Measurements from ENCODE around the gene SLC18A2.
"Not testable (repeated sequence)": the region's sequence is repeated elsewhere in the genome, so short reads cannot be mapped to it uniquely, and the experiment has no call there.

SLC18A2 gene

DNA sequence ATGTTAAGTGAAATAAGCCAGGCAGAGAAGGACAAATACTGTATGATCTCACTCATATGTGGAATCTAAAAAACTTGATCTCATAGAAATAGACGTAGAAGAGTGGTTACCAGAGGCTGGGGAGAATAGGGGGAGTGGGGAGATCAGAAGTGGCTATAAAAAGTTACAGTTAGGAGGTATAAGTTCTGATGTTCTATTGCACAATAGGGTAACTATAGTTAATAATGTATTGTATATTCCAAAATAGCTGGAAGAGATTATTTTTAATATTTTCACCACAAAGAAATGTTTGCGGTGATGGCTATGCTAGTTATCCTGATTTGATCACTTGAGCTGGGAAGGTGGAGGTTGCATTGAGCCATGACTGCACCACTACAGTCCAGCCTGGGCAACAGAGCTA is 53.8 kb downstream of the SLC18A2 start:
- TF ChIP-seq, protein P1, sequence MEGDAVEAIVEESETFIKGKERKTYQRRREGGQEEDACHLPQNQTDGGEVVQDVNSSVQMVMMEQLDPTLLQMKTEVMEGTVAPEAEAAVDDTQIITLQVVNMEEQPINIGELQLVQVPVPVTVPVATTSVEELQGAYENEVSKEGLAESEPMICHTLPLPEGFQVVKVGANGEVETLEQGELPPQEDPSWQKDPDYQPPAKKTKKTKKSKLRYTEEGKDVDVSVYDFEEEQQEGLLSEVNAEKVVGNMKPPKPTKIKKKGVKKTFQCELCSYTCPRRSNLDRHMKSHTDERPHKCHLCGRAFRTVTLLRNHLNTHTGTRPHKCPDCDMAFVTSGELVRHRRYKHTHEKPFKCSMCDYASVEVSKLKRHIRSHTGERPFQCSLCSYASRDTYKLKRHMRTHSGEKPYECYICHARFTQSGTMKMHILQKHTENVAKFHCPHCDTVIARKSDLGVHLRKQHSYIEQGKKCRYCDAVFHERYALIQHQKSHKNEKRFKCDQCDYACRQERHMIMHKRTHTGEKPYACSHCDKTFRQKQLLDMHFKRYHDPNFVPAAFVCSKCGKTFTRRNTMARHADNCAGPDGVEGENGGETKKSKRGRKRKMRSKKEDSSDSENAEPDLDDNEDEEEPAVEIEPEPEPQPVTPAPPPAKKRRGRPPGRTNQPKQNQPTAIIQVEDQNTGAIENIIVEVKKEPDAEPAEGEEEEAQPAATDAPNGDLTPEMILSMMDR (IDR thresholded peaks at IDR 0.05; ENCODE audit: borderline replicate concordance, insufficient read depth, low read depth, low read length) = no peak
- H3K4me3 ChIP-seq (ENCODE audit: low read depth, low read length) = no peak overlapping the region

DNA sequence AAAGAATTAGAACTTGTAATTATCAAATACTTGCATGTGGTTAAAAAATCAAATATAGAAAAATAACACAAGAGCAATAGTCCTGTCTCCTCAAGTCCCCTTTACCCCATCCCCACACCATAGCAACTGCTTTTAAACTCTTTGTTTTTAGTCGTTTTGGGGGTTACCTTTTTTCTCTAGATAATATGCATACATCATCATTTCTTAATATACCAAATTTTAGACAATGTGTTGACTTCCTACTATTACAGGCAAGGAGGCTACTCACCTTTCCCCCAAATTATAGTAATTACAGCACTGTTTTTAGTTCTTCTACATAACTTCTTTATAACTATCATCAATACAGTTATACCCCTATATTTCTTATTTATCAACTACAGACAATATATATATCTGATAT is 57.3 kb downstream of the SLC18A2 start:
- no peak overlapping the region for H3K4me3 ChIP-seq (ENCODE audit: low read depth, low read length)
- TF ChIP-seq, protein P1 (IDR thresholded peaks at IDR 0.05; ENCODE audit: borderline replicate concordance, insufficient read depth, low read depth, low read length) = no peak

DNA sequence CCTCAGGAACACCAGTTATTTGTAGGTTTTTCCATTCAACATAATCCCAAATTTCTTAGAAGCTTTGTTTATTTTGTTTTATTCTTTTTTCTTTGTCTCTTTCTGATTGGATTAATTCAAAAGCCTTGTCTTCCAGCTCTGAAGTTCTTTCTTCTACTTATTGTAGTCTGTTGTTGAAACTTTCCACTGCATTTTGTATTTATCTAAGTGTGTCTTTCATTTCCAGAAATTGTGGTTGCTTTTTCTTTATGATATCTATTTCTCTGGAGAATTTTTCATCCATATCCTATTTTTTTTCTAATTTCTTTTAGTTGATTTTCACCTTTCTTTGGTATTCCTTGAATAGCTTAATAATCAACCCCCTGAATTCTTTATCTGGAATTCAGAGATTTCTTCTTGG is 58.5 kb downstream of the SLC18A2 start:
- TF ChIP-seq, protein P1 (IDR thresholded peaks at IDR 0.05; ENCODE audit: borderline replicate concordance, insufficient read depth, low read depth, low read length) = no peak

DNA sequence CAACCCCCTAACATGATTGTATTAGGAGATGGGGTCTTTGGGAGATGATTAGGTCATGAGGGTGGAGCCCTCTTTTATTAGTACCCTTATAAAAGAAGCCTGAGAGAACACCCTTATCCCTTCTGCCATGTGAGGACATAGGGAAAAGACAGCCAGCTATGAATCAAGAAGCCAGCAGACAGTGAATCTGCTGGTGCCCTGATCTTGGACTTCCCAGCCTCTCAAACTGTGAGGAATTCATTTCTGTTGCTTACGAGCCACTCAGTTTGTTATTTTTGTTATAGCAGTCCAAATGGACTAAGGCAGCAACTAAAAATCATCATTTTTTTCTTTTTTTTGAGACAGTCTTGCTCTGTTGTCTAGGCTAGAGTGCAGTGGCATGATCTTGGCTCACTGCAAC is 59.8 kb downstream of the SLC18A2 start:
- TF ChIP-seq, protein P1 (IDR thresholded peaks at IDR 0.05; ENCODE audit: borderline replicate concordance, insufficient read depth, low read depth, low read length) = no peak

More for the DNA sequence above, 58.5 kb downstream of the SLC18A2 start:
- no peak overlapping the region for H3K4me3 ChIP-seq (ENCODE audit: low read depth, low read length)

DNA sequence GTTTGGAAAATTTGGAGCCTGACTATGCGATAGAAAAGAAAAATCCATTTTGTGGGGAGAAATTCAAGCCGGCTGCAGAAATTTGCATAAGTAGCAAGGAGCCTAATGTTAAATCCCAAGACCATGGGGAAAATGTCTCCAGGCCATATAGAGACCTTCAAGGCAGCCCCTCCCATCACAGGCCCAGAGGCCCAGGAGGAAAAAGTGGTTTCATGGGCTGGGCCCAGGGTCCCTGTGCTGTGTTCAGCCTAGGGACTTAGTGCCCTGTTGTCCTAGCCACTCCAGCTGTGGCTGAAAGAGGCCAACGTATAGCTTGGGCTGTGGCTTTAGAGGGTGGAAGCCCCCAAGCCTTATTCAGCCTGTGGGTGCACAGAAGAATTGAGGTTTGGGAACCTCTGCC is 62.5 kb downstream of the SLC18A2 start:
- H3K4me3 ChIP-seq (ENCODE audit: low read depth, low read length) = not testable (repeated sequence)

More for the DNA sequence above, 59.8 kb downstream of the SLC18A2 start:
- no peak overlapping the region for H3K4me3 ChIP-seq (ENCODE audit: low read depth, low read length)

DNA sequence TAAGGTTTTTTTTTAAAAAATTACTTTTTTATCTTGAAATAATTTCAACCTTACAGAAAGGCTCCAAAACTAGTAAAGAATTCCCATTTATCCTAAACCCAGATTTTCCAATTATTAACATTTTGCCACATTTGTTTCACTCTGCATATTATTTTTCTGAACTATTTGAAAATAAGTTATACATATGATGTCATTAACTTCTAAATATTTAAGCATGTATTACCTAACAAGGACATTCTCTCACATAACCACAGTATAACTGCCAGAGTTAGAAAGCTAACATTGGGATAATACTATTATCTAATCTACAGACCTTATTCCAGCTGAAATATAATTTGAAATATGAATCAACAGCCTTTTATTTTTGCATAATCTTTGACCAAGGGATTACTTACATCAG is 65.8 kb downstream of the SLC18A2 start:
- H3K4me3 ChIP-seq (ENCODE audit: low read depth, low read length) = no peak overlapping the region
- TF ChIP-seq, protein P1 (IDR thresholded peaks at IDR 0.05; ENCODE audit: borderline replicate concordance, insufficient read depth, low read depth, low read length) = no peak

DNA sequence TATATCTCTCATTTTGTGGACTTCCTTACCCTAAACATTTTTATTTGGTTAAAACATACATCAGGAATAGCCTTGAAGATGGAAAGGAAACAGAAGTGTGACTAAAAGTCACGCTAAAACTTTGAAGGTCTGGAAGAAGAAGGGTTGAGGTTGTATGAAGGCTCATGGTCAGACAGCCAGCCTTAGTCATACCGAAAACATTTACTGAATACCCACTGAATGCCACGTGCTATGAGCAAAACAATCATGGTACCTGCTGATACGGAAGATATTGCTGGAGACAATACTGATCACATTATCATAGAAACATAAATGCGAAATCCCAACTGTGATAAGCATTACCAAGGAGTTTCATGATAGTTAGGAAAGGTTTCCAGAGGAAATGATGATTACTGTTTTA is 70.3 kb downstream of the SLC18A2 start:
- TF ChIP-seq, protein P1 (IDR thresholded peaks at IDR 0.05; ENCODE audit: borderline replicate concordance, insufficient read depth, low read depth, low read length) = no peak
- H3K4me3 ChIP-seq (ENCODE audit: low read depth, low read length) = no peak overlapping the region

DNA sequence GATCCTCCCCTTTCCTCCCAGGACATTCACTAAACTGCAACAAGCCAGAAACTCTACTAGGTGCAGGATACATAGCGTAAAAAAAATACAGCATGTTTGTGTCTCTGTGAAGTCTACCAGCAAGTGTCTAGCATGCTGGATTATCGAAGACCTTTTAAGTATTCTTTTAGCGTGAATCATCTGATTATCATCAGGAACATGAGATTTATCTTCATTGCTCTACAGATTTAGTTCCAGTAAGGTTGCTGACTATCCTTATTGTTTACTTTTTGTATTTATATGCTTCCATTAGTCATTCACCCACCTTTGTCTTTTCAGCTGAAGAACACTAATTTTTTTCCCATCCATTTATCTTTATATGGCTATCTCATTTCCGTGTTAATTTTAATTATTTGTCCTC is 71.5 kb downstream of the SLC18A2 start:
- TF ChIP-seq, protein P1 (IDR thresholded peaks at IDR 0.05; ENCODE audit: borderline replicate concordance, insufficient read depth, low read depth, low read length) = no peak
- no peak overlapping the region for H3K4me3 ChIP-seq (ENCODE audit: low read depth, low read length)

All from GM12875 (cell line).